ENCODE results near the gene PPEF1. TPM values are rescaled to one million over a fixed set of nuclear protein-coding genes. Genes with fewer than 3 reads are reported as not detected.

The PPEF1 gene
- total RNA-seq, 1 experiment from 2014 or later, result not detected

DNA sequence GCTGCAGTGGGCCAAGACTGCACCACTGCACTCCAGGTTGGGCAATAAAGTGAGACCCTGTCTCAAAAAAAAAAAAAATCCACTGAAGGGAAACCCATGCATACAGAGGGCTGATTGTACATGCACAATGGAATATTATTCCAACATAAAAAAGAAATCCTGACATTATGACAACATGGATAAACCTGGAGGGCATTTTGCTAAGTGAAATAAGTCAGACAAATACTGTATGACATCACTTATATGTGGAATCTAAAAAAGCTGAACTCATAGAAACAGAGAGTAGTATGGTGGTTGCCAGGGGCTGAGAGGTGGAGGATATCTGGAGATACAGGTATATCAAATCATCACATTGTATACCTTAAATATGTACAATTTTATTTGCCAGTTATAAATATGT, 102.2 kb downstream of the PPEF1 start:
- ChIA-PET POLR2A (ENCODE audit: unreplicated experiment) (no interaction called here), CTCF (interaction anchor here (0.6 kb wide), 1 partner anchor 399 kb away, joined by 5 read pairs; no protein-coding TSS in a partner anchor)
- Histone ChIP-seq H3K9me2 (replicated peaks; ENCODE audit: low read length) (no peaks in the 10 kb centered on the region), H3F3A (ENCODE audit: low read length, unreplicated experiment) (no peaks in the 10 kb centered on the region), H3K9ac (ENCODE audit: low read length) (no peak overlapping the region), H3K79me2 (ENCODE audit: low read length) (no peaks in the 10 kb centered on the region), H3K27ac (ENCODE audit: low read length) (no peak overlapping the region), H3K9me3 (ENCODE audit: low read length) (no peaks in the 10 kb centered on the region), H3K4me1 (ENCODE audit: insufficient read depth, low read length) (no peaks in the 10 kb centered on the region), H2AFZ (ENCODE audit: low read length) (no peak overlapping the region), H3K27me3 (ENCODE audit: low read length) (no peaks in the 10 kb centered on the region), H4K20me1 (ENCODE audit: low read length) (no peaks in the 10 kb centered on the region), H3K4me3 (ENCODE audit: low read length) (no peak overlapping the region), H3K36me3 (ENCODE audit: low read depth, low read length) (no peaks in the 10 kb centered on the region), H3K4me2 (ENCODE audit: low read length) (no peak overlapping the region)
- TF ChIP-seq, protein P1, sequence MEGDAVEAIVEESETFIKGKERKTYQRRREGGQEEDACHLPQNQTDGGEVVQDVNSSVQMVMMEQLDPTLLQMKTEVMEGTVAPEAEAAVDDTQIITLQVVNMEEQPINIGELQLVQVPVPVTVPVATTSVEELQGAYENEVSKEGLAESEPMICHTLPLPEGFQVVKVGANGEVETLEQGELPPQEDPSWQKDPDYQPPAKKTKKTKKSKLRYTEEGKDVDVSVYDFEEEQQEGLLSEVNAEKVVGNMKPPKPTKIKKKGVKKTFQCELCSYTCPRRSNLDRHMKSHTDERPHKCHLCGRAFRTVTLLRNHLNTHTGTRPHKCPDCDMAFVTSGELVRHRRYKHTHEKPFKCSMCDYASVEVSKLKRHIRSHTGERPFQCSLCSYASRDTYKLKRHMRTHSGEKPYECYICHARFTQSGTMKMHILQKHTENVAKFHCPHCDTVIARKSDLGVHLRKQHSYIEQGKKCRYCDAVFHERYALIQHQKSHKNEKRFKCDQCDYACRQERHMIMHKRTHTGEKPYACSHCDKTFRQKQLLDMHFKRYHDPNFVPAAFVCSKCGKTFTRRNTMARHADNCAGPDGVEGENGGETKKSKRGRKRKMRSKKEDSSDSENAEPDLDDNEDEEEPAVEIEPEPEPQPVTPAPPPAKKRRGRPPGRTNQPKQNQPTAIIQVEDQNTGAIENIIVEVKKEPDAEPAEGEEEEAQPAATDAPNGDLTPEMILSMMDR (conservative IDR thresholded peaks at IDR 0.05; ENCODE audit: low read depth, low read length), result no peak
- no TSS peak for BruUV-seq (replicated peaks)
- ATAC-seq (no peak), DNase-seq (no peak)
- intact Hi-C loops (cut with micrococcal nuclease), result no loop called here

DNA sequence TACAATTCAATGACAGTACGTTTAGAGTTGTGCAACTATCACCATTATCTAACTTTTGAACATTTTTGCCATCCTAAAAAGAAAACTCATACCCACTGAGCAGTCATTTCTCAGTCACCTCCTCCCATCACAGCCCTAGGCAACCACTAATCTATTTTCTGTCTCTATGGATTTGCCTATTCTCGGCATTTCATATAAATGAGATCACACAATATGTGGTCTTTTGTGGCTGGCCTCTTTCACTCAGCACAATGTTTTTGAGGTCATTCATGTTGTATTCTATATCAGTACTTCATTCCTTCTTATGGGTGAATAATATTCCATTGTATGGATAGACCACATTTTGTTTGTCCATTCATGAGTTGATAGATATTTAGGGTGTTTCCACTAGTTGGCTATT, 103.0 kb downstream of the PPEF1 start:
- Histone ChIP-seq H3K9ac (ENCODE audit: low read length) (no peak overlapping the region), H3K9me2 (replicated peaks; ENCODE audit: low read length) (no peaks in the 10 kb centered on the region), H3K9me3 (ENCODE audit: low read length) (no peaks in the 10 kb centered on the region), H3K27ac (ENCODE audit: low read length) (no peak overlapping the region), H2AFZ (ENCODE audit: low read length) (no peak overlapping the region), H3K27me3 (ENCODE audit: low read length) (no peaks in the 10 kb centered on the region), H3F3A (ENCODE audit: low read length, unreplicated experiment) (no peaks in the 10 kb centered on the region), H4K20me1 (ENCODE audit: low read length) (no peaks in the 10 kb centered on the region), H3K4me3 (ENCODE audit: low read length) (no peak overlapping the region), H3K4me1 (ENCODE audit: insufficient read depth, low read length) (no peaks in the 10 kb centered on the region), H3K79me2 (ENCODE audit: low read length) (no peaks in the 10 kb centered on the region), H3K36me3 (ENCODE audit: low read depth, low read length) (no peaks in the 10 kb centered on the region), H3K4me2 (ENCODE audit: low read length) (no peak overlapping the region)
- ChIA-PET POLR2A (ENCODE audit: unreplicated experiment) (no interaction called here), CTCF (no interaction called here)
- intact Hi-C loops (cut with micrococcal nuclease), result no loop called here
- TF ChIP-seq EZH2 (IDR thresholded peaks at IDR 0.05; ENCODE audit: low read length, unreplicated experiment), result no peak
- TF ChIP-seq EZH2phosphoT487 (IDR thresholded peaks at IDR 0.05; ENCODE audit: borderline replicate concordance, low read length), result no peak
- TF ChIP-seq, protein P1 (conservative IDR thresholded peaks at IDR 0.05; ENCODE audit: low read depth, low read length), result no peak
- no TSS peak for BruUV-seq (replicated peaks)
- ATAC-seq (no peak), DNase-seq (no peak)

DNA sequence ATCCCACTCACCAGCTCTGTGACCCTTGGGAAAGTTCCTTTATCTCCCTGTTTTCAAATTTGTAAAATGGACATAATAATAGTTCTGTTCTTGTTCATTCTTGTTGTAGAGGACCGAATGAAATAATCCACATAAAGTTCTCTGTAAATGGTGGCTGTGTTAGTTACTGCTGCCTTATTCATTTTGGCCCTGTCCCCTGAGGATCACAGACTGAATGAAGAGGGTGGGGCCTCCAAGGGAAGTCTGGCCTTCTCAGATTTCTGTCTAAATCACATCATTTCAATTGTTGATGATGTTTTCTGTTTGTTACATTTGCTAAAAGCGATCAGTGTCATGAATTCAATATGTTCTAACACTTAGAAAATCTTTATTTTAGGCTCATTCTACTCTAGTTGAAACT, 117.9 kb downstream of the PPEF1 start:
- Histone ChIP-seq H3K9ac (ENCODE audit: low read length) (no peak overlapping the region), H3K79me2 (ENCODE audit: low read length) (no peaks in the 10 kb centered on the region), H4K20me1 (ENCODE audit: low read length) (no peaks in the 10 kb centered on the region), H3K27ac (ENCODE audit: low read length) (no peak overlapping the region), H3K9me3 (ENCODE audit: low read length) (no peaks in the 10 kb centered on the region), H3K36me3 (ENCODE audit: low read depth, low read length) (no peaks in the 10 kb centered on the region), H2AFZ (ENCODE audit: low read length) (no peak overlapping the region), H3K9me2 (replicated peaks; ENCODE audit: low read length) (no peaks in the 10 kb centered on the region), H3K27me3 (ENCODE audit: low read length) (no peaks in the 10 kb centered on the region), H3K4me2 (ENCODE audit: low read length) (no peak overlapping the region), H3K4me1 (ENCODE audit: insufficient read depth, low read length) (no peaks in the 10 kb centered on the region), H3F3A (ENCODE audit: low read length, unreplicated experiment) (no peaks in the 10 kb centered on the region), H3K4me3 (ENCODE audit: low read length) (no peak overlapping the region)
- no peak for ATAC-seq
- no TSS peak for BruUV-seq (replicated peaks)
- POLR2A ChIA-PET (ENCODE audit: unreplicated experiment), result no interaction called here
- CTCF ChIA-PET, result no interaction called here
- TF ChIP-seq, protein P1 (conservative IDR thresholded peaks at IDR 0.05; ENCODE audit: low read depth, low read length), result no peak
- intact Hi-C loops (cut with micrococcal nuclease), result no loop called here
- DNase-seq, result no peak

Data from PC-3 (cell line).